Epithelial cell of esophagus (primary cell): Measurements from ENCODE around the gene KCNK4.

ENCODE experiments used
- DNase-seq: peaks from one replicate; pipeline ENCODE4 v3.0.0; 2010; ENCODE audit warnings: low read depth
- H3K4me3 ChIP-seq: 2 replicates; pipeline ENCODE4 v1.5.1; 2011; ENCODE audit warnings: mild to moderate bottlenecking, low read length, control low read depth
- CTCF ChIP-seq: IDR thresholded peaks from 2 replicates; pipeline ENCODE4 v1.5.1; 2011; ENCODE audit warnings: low read depth, mild to moderate bottlenecking, low read length, control low read depth, inconsistent platforms; ENCODE audit not compliant: insufficient read depth; ENCODE audit errors: missing control alignments

KCNK4 gene

GRCh38 chr11:64253481-64253880, 37.6 kb upstream of the KCNK4 start:
- no peak for DNase-seq
- H3K4me3 ChIP-seq: no peak overlapping the region
- TF ChIP-seq CTCF: no peak

- DNase-seq: no peak
- no peak overlapping the region for H3K4me3 ChIP-seq
- TF ChIP-seq CTCF: no peak
Observed at GRCh38 chr11:64254326-64254725, 36.8 kb upstream of the KCNK4 start.

- TF ChIP-seq CTCF: no peak
- no peak for DNase-seq
- no peak overlapping the region for H3K4me3 ChIP-seq
Observed at GRCh38 chr11:64255135-64256128, 35.7 kb upstream of the KCNK4 start.

- no peak for DNase-seq
- no peak overlapping the region for H3K4me3 ChIP-seq
- no peak for TF ChIP-seq CTCF
Observed at GRCh38 chr11:64256300-64256699, 34.8 kb upstream of the KCNK4 start.

- no peak for DNase-seq
- H3K4me3 ChIP-seq: no peak overlapping the region
- no peak for TF ChIP-seq CTCF
Observed at GRCh38 chr11:64258356-64258755, 32.7 kb upstream of the KCNK4 start.

GRCh38 chr11:64258946-64259532, 32.1 kb upstream of the KCNK4 start:
- no peak for DNase-seq
- TF ChIP-seq CTCF: no peak
- no peak overlapping the region for H3K4me3 ChIP-seq

- no peak overlapping the region for H3K4me3 ChIP-seq
- TF ChIP-seq CTCF: no peak
- no peak for DNase-seq
Observed at GRCh38 chr11:64259533-64260067, 31.5 kb upstream of the KCNK4 start.
